GM12873 (cell line): ENCODE measurements around the gene ERAL1.

Experiments used
- TF ChIP-seq, protein P1 (sequence below): IDR thresholded peaks from 2 replicates; pipeline ENCODE4 v1.5.1; 2012; ENCODE audit warnings: low read depth, mild to moderate bottlenecking, moderate library complexity, low read length, control low read depth; ENCODE audit not compliant: insufficient read depth; ENCODE audit errors: missing control alignments

Gene ERAL1

DNA sequence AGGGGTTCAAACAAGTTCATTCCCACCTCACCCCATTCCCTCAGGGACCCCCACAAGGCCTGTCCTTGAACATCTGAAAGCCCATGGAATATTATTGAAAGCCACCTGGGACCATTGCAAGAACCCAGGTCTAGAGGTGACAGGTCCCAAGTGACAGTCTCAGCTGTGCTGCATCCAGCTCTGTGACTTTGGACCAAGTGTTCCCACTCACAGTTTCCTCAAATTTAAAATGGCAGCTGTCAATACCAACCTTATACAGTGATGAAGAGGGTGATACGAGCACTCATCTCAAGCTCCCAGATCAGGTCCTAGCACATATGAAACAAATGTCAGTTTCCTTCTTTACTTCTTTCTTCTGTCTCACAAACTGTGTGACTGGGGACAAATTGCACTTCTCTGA is 9.1 kb downstream of the ERAL1 start:
- TF ChIP-seq, protein P1, sequence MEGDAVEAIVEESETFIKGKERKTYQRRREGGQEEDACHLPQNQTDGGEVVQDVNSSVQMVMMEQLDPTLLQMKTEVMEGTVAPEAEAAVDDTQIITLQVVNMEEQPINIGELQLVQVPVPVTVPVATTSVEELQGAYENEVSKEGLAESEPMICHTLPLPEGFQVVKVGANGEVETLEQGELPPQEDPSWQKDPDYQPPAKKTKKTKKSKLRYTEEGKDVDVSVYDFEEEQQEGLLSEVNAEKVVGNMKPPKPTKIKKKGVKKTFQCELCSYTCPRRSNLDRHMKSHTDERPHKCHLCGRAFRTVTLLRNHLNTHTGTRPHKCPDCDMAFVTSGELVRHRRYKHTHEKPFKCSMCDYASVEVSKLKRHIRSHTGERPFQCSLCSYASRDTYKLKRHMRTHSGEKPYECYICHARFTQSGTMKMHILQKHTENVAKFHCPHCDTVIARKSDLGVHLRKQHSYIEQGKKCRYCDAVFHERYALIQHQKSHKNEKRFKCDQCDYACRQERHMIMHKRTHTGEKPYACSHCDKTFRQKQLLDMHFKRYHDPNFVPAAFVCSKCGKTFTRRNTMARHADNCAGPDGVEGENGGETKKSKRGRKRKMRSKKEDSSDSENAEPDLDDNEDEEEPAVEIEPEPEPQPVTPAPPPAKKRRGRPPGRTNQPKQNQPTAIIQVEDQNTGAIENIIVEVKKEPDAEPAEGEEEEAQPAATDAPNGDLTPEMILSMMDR: no peak

DNA sequence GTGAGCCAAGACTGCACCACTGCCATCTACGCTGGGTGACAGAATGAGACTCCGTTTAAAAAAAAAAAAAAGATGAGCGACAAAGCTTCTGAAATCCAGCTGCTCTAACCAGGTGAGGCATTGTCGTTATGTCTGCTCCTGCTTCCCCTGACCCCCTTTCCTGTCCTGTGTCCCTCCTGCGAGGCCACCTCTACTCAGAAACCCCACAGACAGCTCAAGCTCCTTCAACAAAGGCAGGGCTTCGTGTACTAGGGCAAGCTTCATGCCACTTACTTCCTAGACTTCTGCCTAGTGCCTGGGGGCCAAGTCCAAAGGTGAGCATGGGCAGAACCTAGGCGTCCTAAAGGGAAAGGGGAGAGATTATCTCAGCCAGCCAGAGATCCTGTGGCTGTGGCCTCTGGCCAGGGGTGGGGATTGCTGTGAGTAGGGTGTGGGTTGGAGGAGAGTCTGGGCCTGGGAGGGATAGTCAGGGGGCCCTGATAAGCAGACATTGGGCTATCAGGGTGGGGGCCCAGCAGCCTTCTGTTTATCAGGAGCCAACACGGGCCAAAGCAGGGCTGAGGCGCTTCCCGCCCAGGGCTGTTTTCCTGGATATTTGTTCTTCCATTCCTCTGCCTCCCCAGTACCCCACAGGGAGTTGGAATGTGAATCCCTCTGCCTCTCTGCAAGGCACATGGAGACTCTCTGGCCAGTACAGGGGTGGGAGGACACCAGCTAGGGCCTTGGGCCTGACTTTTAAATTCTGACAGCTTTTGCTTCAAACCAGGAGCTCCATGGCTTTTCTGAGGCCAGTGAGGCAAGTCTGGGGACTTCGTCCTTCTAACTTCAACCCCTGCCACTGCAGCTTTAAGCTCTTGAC is 10.4 kb downstream of the ERAL1 start:
- TF ChIP-seq, protein P1: no peak

DNA sequence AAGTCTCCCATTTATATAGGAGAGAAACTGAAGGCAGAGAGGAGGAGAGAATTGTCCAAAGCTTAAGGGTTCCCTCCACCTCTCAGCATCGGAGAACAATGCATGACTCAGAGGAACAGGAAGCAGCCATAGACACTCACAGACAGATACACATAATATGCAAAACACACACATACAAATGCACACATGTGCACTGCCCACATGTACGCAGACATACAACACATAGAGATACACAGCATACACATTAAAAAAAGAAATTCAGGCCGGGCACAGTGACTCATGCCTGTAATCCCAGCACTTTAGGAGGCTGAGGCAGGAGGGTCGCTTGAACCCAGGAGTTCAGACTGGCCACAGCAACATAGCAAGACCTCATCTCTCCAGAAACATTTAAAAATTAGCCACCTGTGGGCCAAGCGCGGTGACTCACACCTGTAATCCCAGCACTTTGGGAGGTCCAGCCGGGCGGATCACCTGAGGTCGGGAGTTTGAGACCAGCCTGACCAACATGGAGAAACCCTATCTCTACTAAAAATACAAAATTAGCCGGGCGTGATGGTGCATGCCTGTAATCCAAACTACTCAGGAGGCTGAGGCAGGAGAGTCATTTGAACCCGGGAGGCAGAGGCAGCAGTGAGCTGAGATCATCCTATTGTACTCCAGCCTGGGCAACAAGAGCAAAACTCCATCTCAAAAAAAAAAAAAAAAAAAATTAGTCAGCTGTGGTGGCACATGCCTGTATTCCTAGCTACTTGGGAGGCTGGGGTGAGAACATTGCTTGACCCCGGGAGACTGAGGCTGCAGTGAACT is 11.3 kb downstream of the ERAL1 start:
- TF ChIP-seq, protein P1: no peak

DNA sequence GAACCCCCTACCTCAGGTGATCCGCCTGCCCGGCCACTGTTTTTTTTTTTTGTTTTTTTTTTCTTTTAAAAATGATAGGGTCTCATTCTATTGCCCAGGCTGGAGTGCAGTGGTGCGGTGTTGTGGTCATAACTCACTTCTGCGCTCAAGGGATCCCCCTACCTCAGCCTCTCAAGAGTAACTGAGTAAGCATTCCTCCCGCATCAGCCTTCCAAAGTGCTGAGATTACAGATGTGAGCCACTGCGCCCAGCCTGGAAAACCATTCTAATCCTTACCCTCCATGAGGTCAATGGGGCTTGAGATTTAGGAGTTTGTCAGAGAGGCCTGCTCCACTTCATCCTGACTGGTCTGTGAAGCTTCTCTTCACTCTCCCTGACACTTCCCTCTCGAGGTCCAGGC is 12.5 kb downstream of the ERAL1 start:
- TF ChIP-seq, protein P1: no peak

DNA sequence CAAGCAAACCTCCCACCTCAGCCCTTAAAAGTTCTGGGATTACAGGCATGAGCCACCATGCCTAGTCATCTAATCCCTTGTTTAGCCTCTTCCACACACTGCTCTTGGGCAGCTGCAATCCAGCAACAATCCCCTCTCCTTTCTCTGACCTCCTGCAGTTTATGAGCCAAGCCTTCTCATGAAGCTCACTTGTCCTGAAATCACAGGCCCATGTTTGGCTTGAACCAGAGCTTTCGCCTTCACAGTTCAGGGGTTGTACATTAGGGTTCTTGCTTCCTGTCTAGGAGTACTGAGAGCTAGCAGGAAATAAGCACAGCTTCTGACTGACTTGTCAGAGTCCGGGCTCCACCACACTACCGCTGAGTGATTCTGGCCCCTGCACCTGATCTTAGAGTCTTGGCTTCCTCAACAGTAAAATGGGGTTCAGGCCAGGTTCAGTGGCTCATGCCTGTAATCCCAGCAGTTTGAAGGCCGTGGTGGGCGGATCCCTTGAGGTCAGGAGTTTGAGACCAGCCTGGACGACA is 16.3 kb downstream of the ERAL1 start:
- TF ChIP-seq, protein P1: no peak

DNA sequence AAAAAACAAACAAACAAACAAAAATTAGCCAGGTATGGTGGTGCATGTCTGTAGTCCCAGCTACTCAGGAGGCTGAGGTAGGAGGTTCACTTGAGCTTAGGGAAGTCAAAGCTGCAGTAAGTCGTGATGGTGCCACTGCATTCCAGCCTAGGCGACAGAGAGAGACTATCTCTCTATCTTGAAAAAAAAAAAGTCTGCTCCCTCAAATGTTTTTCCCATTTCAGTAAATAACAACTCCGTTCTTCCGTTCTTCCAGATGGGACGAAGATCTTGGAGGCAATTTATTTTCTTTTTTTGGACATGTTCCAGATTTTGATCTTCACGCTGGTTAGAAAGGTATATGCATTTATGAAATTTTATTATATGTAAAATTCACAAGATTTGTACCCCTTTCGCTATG is 19.0 kb downstream of the ERAL1 start:
- TF ChIP-seq, protein P1: no peak

DNA sequence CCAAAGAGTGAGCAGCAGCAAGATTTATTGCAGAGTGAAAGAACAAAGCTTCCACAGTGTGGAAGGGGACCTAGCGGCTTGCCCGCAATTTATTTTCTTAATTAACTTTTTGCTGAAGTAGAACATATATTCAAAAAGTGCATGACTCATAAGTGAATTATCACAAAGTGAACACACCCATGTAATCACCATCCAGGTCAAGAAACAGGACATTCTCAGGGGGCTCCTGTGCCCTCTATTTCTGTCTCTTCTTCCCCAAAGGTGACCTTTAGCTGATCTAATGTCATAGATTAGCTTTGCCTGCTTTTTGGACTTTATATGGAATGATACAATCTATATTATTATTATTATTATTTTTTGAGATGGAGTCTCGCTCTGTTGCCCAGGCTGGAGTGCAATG is 19.9 kb downstream of the ERAL1 start:
- TF ChIP-seq, protein P1: no peak
